ENCODE measurements around the gene TNPO1.
A peak's percentile ranks its signal among the peaks of the same experiment; 100 is the strongest.

DNA sequence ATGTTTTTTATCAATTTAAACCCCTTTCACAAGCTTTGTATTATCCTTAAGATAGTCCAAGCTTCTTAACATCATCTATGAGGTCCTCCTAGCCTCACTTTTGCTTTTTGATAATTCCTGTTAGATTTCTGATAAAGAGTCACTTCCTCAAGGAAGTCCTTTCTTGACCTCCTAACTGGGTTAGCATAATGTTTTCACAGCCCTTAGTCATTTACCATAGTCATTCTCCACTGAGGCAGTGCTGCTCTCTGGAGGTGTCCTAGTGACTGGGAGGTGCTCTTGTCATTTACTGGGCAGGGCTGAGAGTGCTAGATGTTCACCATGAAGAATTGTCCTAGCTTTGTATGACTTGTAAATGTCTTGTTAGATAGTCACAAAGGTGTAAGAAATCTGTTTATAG, 26.4 kb downstream of the TNPO1 start:
- TF ChIP-seq, protein P1, sequence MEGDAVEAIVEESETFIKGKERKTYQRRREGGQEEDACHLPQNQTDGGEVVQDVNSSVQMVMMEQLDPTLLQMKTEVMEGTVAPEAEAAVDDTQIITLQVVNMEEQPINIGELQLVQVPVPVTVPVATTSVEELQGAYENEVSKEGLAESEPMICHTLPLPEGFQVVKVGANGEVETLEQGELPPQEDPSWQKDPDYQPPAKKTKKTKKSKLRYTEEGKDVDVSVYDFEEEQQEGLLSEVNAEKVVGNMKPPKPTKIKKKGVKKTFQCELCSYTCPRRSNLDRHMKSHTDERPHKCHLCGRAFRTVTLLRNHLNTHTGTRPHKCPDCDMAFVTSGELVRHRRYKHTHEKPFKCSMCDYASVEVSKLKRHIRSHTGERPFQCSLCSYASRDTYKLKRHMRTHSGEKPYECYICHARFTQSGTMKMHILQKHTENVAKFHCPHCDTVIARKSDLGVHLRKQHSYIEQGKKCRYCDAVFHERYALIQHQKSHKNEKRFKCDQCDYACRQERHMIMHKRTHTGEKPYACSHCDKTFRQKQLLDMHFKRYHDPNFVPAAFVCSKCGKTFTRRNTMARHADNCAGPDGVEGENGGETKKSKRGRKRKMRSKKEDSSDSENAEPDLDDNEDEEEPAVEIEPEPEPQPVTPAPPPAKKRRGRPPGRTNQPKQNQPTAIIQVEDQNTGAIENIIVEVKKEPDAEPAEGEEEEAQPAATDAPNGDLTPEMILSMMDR (IDR thresholded peaks at IDR 0.05), result no peak
- no peak for TF ChIP-seq POLR2A (IDR thresholded peaks at IDR 0.05)
- peak in 1 of 3 donors; percentile 33 for TF ChIP-seq POLR2AphosphoS5 (IDR thresholded peaks at IDR 0.05)
- no peak for TF ChIP-seq EP300 (IDR thresholded peaks at IDR 0.05)
